Right lobe of liver (tissue), 4 donors: ENCODE results near the gene BEST1.

Experiments used
- POLR2A ChIP-seq: fragments of 450-650 bp; IDR thresholded peaks from one replicate; pipeline ENCODE4 v1.6.1; 2017; ENCODE audit warnings: antibody characterized with exemption, mild to moderate bottlenecking
- TF ChIP-seq, protein P1 (sequence below), 4 donors: fragments of 200-600 bp in 3 of 4; fragments of 450-650 bp in 1 of 4; IDR thresholded peaks; one replicate each; pipeline versions ENCODE4 v1.5.1 to v1.8.0; 2016 to 2022; ENCODE audit warnings: antibody characterized with exemption in 4 of 4, mild to moderate bottlenecking in 2 of 4
- donor health status: DM: no; HTN: no; CAD: no.
- donor health status: DM: no; HTN: no; CAD: no.
- donor health status: DM: no; HTN: yes; CAD: no.

GRCh38 chr11:61926235-61926634 lies 23.9 kb upstream of the BEST1 start:
- TF ChIP-seq, protein P1, sequence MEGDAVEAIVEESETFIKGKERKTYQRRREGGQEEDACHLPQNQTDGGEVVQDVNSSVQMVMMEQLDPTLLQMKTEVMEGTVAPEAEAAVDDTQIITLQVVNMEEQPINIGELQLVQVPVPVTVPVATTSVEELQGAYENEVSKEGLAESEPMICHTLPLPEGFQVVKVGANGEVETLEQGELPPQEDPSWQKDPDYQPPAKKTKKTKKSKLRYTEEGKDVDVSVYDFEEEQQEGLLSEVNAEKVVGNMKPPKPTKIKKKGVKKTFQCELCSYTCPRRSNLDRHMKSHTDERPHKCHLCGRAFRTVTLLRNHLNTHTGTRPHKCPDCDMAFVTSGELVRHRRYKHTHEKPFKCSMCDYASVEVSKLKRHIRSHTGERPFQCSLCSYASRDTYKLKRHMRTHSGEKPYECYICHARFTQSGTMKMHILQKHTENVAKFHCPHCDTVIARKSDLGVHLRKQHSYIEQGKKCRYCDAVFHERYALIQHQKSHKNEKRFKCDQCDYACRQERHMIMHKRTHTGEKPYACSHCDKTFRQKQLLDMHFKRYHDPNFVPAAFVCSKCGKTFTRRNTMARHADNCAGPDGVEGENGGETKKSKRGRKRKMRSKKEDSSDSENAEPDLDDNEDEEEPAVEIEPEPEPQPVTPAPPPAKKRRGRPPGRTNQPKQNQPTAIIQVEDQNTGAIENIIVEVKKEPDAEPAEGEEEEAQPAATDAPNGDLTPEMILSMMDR (IDR thresholded peaks at IDR 0.05), result no peak
- TF ChIP-seq POLR2A, result no peak
